ENCODE data around the gene CAST.
A peak's percentile ranks its signal among the peaks of the same experiment; 100 is the strongest.
"Not testable (repeated sequence)": the region's sequence is repeated elsewhere in the genome, so short reads cannot be mapped to it uniquely, and the experiment has no call there.

Gene CAST

DNA sequence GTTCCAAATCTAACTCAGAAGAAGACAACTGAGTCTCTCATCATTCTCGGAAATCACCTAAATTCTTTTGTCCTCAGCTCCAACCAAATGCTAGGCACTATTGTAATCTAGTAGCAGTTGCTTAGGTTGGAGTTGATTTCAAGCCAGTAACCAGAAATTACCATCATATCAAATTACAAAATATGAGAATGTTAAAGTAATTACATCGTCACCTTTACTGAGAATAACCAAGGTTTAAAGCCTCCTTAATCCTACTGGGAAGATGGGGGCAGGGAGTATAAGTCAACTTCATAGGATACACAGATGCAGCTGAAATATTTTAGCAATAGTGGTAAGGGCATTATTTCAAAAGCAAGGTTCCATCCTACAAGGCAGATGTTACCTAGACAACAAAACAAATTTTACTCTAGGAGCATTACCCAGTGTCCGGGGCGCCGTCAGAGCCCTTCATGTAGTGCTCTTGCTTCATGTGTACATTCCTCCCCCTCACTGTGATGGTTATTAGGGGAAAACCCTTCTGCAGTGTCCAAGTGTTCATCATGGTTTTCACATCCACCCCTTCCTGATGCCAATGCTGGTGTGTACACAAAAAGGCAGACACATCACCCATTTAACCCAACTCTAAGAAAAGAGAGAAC lies 126.1 kb downstream of the CAST start:
- DNase-seq: no peak

DNA sequence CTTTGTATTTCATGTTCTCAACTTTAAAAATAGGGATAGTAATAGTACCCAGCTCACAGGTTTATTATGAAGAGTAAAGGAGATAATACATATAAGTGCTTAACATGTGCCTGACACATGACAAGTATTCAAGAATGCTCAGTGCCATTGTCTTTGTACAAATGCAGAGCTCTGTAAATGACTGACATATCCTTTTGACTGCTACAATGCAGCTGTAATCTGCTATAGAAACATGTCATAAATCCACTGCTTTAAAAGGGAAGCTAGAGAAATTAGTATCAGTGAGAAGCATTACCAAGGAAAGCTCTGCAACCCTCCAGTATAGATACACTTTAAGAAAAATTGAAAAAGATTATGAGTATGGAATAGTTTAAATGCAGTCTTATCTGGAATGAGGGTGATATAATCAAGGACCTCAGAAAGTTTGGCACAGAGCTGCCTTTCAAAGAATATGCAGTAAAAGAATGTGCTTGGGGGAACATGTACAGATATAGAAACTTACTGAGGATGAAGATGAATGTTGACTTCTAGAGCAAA lies 127.7 kb downstream of the CAST start:
- DNase-seq: no peak

DNA sequence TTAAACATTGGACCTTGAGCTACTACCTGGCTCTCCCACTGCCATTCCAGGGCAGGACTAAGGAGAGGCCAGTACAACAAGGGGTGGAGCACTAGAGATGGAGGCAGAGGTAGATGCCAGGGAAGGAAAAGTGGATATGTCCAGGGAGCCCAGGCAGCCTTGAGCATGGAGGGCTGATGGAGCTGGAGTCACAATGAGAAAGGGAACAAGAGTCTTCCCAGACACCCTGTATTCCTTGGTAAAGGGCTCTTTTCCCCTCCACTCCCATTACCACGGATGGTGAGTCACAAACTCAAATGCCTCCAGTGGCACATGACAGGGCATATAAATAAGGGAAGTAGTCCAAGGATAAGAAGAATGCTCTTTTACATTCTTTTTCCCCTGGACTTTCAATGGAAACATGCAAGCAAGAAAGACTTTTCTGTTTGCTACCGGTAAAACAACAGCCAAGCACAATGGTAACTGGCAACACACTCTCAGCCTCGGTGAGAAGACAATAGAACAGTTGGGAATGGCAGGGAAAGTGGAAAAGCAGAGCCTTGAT lies 128.9 kb downstream of the CAST start:
- no peak for DNase-seq

DNA sequence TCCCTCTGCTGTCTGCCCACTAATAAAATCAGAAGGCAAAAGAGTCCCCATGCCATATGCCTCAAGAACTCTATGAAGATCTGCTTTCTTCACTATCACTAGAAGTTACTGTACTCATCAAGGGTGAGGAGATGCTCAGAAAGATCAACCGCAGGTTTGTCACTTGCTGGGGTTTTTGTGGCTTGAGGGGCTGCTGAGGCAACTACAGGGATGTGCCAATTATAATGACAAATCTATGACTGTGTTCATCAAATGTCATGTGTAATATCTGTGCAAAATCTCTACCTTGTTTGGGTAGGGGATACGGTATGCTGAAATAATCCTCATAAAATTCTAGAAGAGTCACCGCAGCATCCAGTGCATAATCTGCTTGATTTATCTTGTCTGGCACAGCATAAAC lies 132.6 kb downstream of the CAST start:
- DNase-seq: peak; percentile 15

DNA sequence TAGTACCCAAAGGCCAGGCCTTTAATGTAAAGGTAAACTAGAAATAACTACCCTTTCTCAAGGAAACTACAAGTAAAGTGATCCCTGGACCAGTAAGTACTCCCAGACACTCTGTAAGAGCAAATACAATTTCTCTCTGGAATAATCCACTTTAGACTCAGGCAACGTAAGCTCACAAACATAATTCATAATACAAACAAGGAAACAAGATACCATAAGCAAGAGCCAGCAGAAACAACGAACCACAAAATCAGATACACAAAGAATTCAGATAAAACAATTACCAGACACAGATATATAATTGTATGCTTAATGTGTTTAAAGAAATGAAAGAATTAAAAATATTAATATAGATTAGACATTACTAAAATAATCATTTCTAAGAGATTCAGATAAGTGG lies 133.4 kb downstream of the CAST start:
- DNase-seq: no peak

DNA sequence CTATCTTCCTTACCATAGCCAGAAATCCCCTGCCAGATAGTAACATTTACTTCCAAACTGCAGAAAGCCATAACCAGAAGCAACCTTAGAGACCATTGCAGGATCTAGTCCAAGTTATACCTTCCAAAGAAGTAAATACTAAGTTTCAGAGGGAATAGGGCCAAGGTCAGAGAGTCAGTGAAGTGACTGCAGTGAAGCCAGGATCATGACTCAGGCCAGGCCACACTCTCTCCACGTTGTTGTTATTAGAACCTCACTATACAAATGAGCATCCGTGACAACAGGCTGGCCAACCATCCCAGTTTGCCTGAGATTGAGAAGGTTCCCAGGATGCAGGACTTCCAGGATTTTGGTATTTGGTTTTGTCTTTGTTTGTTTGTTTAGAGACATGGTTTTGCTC lies 134.3 kb downstream of the CAST start:
- no peak for DNase-seq

DNA sequence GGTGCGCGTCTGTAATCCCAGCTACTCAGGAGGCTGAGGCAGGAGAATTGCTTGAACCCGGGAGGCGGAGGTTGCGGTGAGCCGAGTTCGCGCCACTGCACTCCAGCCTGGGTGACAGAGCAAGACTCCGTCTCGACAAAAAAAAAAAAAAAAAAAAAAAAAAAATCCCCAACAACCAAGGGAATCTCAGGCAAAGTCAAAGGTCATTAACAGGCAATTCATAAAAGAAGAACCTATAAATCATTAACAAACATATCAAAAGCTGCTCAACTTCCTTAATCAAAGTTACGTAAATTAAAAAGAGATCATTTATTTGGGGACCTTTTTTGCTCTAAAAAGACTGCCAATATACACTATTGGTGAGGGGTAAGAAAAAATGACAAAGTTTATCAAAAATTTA lies 139.5 kb downstream of the CAST start:
- not testable (repeated sequence) for DNase-seq

DNA sequence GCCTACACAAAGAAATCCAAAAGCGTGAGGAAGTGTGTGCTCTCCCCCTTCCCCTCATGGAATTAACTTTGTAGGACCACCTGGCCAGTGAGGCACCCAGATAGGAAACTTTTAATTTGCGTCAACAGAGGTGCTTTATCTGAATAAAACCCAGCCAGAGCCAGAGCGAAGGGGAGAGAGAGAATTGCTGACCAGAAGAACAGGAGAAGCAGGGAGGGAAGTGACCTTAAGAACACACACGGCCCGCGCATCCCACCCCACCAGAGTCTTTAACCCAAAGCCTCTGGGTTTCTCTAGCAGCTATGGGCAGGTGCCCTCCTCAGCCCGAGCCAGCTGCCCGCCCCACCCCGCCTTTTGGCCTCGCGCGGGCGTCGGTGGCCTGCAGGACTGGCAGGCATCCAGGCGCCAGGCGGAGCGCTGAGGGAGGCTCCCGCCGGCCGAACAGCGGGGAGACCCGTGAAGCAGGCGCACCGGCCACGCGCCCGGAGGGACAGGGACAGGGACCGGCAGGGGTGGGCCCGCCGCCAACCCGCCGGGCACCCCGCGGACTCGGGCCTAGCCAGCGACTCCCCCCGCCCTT lies 145.0 kb downstream of the CAST start:
- no peak for DNase-seq

DNA sequence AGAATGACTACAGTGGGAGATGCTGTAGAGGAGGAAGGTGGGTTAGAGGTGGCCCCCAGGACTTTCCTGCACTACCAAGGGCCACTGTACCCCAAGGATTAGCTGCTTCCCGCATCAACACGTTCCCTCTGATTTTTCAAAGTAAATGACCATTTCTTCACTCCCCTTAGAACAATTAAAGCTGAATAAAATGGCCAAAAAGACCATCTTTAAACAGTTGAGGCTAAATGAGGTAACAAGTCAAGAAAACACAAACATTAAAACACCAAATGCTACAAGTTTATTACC lies 146.3 kb downstream of the CAST start:
- no peak for DNase-seq

DNA sequence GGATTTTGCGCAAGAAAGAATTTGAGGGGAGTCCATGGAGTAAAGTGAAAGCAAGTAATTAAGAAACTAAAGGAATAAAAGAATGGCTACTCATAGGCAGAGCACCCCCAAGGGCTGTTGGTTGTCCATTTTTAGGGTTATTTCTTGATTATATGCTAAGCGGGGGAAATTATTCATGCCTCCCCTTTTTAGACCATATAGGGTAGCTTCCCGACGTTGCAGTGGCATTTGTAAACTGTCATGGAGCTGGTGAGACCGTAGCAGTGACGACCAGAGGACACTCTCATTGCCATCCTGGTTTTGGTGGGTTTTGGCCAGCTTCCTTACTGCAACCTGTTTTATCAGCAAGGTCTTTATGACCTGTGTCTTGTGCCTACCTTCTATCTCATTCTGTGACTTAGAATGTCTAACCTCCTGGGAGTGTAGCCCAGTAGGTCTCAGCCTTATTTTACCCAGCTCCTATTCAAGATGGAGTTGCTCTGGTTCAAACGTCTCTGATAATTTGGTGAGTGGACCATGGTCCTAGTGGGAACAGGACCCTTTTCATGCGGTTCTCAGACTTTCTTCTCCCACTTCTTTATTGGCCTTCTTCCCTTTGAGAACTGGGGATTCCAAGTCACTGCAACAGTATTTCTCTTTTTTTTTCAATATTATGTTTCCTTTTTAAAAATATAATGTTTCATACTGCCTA lies 146.8 kb downstream of the CAST start:
- DNase-seq: no peak

DNA sequence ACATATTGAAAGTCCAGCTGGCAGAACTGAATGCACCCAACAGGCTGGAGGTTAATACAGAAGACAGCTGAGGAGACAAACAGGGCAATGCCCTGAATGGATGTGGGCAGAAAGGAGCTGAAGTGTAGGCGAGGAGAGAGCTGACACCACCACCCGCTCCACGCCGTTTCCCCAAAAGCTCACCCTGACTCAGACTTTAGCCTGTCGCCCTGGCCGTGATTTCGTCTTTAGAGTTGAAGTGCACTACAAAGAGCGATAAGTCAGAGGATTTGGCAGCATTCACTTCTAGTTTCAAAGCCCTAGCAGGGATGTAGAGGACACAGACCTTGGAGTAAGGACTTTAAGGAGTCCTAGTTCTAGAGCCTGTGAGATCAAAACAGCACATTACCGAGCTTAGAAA lies 147.7 kb downstream of the CAST start:
- DNase-seq: no peak

DNA sequence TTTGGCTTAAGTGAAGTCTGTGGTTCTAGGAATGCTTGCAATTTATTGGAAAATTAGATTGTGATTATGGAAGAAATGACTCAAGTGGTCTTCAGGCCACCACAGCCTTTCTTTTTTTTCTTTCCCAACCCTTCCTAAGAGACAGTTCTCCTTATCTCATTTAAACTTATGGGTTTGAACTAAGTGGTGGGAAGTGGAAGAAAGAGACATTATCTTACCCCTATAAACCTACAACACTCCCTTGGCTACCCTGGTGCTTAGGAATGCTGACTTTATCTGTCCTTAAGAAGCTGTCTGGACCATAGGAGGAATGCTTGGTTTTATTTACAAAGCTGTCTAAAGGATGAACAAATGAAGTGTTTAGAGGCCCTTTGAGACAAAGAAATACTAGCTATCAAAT lies 150.7 kb downstream of the CAST start:
- DNase-seq: no peak

DNA sequence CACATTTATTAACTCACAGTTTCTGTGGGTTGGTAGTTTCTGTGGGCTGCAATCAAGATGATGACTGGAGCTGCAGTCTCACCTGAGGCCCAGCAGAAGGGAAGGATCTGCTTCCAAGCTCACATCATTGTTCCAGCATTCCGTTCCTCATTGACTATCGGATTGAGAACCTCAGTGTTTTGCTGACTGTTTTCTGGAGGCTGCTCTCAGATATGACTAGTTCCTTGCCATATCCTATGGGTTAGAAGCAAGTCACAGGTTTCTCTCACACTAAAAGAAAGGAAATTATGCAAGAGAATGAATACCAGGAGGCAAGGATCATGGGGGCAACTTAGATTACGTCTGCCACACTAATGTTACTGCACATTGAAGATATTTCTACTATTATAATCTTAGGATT lies 151.9 kb downstream of the CAST start:
- DNase-seq: no peak

DNA sequence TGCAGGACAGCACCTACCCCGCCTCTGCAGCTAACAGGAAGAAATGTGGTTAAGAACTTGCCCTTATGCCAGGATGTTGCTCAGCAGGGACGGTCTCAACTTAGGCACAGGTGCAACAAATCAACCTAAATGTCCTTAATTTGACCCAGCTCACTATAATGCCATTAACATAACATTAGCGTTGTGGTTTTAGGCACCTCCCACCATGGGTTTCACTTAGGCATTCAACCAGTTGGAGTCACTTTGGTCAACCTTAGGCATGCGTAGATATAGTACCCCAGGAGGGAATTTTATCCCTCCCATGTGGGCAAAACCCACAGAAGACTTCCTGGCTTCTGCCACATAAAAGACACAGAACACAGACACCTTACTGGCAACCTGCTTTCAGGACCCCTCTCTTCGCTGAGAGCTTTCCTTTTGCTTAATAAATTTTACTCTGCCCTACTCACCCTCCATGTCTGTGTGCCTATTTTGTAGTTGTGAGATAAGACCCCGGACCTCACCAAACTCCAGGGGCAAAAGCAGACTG lies 154.3 kb downstream of the CAST start:
- peak; percentile 58 for DNase-seq

DNA sequence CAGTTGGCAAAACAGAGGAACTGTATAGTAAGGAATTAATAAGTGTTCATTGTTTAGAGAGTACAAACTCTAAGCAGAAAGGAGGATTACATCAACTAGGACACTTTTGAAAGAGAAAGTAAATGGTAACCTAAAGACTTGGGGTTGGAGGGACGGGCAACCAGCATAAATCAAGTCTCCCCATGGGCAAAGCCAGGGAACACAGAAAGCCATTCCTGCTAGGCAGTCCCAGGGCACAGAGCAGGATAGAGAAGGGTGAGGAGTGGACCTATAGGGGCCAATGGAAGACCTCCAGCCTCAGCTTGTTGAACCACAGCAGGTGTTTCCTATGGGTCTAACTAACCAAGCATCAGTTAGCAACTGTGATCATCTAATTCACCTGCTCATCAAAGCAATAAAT lies 154.8 kb downstream of the CAST start:
- no peak for DNase-seq

DNA sequence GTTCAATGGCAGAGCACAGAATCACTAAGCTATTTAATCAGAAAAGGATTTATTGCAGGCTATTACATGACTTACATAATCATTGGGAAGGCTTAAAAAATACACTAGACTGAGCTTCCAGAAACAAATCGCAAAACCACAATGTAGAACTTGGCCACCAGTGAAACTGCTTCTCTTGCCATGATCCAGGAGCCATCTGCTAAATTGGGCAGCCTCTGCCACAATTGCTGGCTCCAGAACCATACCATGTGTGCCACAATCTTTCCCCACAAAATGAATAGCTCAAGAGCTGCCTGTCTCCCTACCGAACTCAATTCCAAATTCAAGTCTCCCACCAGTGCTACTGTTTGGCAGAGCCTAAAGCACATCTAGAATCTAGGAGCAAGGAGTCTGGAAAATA lies 155.3 kb downstream of the CAST start:
- DNase-seq: no peak

DNA sequence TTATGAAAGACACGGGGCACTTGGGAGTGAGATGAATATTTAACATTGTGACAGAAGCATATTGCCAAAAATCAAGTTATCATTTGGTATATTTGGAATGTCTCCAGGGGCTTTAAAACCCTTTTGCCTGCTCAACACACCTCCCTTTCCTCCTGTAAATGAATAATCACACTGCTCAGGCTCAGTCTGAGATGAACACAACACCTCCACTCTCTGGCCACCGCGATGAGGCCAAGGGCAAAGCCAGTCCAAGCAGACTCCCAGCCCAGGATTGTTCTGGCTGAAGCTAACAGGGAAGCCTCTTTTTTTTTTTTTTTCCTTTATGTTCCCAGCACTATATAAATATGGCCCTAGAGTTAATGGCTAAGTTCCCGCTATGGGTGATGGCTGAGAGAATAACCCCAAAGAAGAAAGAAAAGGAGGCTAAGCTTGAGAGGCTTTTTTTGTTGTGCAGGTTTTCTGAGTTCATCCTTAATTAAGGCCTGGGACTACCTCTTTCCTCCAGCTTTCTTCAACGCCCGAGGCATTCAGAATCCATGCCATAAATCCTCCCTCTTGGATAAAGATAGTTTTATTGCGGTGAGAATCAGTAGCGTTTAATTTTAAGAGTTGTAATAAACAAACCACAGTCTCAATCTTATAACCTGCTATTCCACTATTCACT lies 156.1 kb downstream of the CAST start:
- no peak for DNase-seq

DNA sequence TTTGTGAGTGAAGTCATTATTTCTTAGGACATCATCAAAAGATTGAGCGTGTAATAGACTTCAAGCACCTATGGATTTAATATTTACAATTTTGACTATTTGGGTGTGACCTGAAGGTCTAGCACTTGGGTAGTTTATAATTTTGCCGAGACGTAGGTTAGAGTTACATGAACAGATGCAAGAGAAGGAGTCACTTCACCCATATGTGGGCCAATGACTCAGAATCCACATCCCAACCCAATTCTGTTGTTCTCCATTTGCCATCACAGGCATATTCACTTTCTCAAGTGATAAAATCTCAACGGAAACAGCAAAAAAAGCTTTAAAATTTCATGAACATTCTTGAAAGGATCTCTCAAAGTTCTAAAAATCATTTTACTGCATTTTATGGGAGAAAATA lies 157.6 kb downstream of the CAST start:
- DNase-seq: no peak

DNA sequence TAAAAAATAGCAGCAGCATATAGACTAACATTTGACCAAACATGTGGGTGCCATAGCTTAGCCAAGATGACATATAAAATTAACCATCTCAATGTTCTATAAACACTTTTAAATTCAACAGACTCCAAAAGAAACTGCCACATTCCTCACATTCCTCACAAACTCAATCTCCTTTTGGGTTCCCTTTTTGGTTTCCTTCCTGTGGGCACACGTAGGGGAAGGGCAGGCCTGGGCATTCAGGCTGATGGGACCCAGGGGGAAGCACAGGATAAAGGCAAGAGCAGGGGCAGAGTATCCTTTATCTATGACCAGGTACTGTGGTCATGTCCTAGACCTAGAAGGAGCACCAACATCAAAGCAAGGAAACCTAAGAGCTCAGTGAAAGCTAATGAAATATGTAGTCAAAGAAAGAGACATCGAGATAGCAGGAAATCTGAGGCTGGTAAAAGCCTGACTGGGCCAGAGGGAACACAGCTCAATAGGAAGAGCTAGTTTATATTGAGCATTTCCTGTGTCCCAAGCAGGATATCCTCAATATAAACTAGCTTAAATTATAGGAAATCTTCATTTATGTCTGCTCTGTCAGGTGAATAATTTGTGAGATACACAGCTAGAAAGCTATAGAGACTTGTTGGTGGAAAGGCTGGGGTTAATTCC lies 159.2 kb downstream of the CAST start:
- no peak for DNase-seq

DNA sequence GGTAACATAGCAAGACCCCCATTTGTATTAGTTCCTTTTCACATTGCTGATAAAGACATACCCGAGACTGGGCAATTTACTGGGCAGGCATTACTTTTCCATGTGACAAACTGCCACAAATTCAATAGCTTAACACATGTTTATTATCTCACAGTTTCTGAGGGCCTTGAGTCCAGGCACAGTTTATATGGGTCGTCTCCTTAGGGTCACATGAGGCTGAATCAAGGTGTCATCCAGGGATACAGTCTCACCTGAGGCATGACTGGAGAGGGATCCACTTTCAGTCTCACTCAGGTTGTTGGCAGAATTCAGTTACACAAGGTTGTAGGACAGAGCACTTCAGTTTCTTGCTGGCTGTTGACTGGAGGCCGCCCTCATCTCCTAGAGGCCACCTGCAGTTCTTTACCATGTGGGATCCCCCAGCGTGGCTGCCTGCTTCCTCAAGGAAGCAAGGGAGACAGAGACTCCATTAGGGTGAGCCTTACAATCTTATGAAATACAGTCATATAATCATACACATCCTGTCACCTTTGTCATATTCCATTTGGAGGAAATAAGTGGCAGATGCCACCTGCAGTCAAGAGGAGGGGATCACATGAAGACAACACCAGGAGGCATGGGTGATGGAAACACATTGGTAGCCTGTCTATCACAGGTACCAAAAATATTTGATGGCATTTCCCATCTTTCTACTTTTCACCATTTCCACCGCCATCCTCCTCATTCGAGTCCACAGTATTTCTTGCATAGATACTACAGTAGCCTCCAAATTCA lies 160.7 kb downstream of the CAST start:
- no peak for DNase-seq

DNA sequence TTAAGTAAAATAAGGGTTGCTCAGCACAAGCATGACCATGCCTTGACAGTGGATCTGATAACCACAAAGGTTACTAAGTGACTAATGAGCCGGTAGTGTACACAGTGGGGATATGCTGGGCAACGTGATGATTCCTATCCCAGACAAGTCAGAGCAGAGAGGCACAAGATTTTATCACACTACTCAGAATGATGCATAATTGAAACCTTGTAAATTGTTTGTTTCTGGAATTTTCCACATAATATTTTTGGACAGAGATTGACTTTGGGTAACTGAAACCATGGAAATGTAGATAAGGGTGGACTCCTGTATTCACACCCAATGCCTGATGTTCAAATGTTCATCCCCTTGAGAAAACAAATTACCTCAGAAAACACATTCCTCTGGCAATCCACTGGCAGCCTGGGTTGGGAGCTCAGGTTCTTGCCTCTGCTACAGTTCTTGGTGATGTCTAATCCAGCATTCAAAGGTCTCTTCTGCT lies 161.8 kb downstream of the CAST start:
- no peak for DNase-seq
